Memory B cell (primary cell): Measurements from ENCODE around the gene AMPD3.

Source experiments
- ATAC-seq: fragments of 150-1000 bp; cut with Tn5 transposase; 2 replicates; pipeline ENCODE4 v1.10.0; 2021; ENCODE audit warnings: low read depth, mild to moderate bottlenecking, moderate library complexity
- DNase-seq, 2 donors: peaks; one replicate each; pipeline ENCODE4 v3.0.0; 2022; ENCODE audit warnings: low spot score in 2 of 2
- H3K27ac Mint-ChIP-seq: one replicate; pipeline ENCODE4 v1.8.0; 2022; ENCODE audit warnings: mild to moderate bottlenecking, moderate library complexity, mixed read lengths
- H3K27me3 Mint-ChIP-seq: one replicate; pipeline ENCODE4 v1.8.0; 2022; ENCODE audit warnings: mixed read lengths
- H3K36me3 Mint-ChIP-seq: one replicate; pipeline ENCODE4 v1.8.0; 2022; ENCODE audit warnings: mild to moderate bottlenecking, mixed read lengths
- H3K4me1 Mint-ChIP-seq: one replicate; pipeline ENCODE4 v1.8.0; 2022; ENCODE audit warnings: mixed read lengths
- H3K4me3 Mint-ChIP-seq: one replicate; pipeline ENCODE4 v1.8.0; 2022; ENCODE audit warnings: mild to moderate bottlenecking, moderate library complexity, mixed read lengths
- H3K9me3 Mint-ChIP-seq: one replicate; pipeline ENCODE4 v1.8.0; 2022; ENCODE audit warnings: mixed read lengths

AMPD3 gene

GRCh38 chr11:10483584-10483983 is 28.5 kb downstream of the AMPD3 start:
- no peak overlapping the region for H3K4me3 Mint-ChIP-seq
- no peaks in the 10 kb centered on the region for H3K9me3 Mint-ChIP-seq
- H3K27me3 Mint-ChIP-seq = no peaks in the 10 kb centered on the region
- peaks cover 51% of the 10 kb centered on the region for H3K36me3 Mint-ChIP-seq
- no peak overlapping the region for H3K27ac Mint-ChIP-seq
- ATAC-seq = no peak
- H3K4me1 Mint-ChIP-seq = peaks cover 19% of the 10 kb centered on the region
- DNase-seq = no peak

- ATAC-seq = no peak
- Mint-ChIP-seq H3K27ac (peak overlapping the region; percentile 99), H3K4me1 (peaks cover 26% of the 10 kb centered on the region), H3K4me3 (no peak overlapping the region), H3K27me3 (no peaks in the 10 kb centered on the region), H3K9me3 (no peaks in the 10 kb centered on the region), H3K36me3 (peaks cover 48% of the 10 kb centered on the region)
- no peak for DNase-seq
Measured at GRCh38 chr11:10484461-10485180, 29.6 kb downstream of the AMPD3 start.

- Mint-ChIP-seq H3K9me3 (no peaks in the 10 kb centered on the region), H3K4me3 (no peak overlapping the region), H3K36me3 (peaks cover 48% of the 10 kb centered on the region), H3K27ac (peak overlapping the region; percentile 99), H3K27me3 (no peaks in the 10 kb centered on the region), H3K4me1 (peaks cover 30% of the 10 kb centered on the region)
- no peak for DNase-seq
- ATAC-seq = no peak
Measured at GRCh38 chr11:10485646-10486045, 30.6 kb downstream of the AMPD3 start.

- Mint-ChIP-seq H3K36me3 (peaks cover 49% of the 10 kb centered on the region), H3K27ac (peak overlapping the region; percentile 99), H3K9me3 (no peaks in the 10 kb centered on the region), H3K4me1 (peaks cover 29% of the 10 kb centered on the region), H3K27me3 (no peaks in the 10 kb centered on the region), H3K4me3 (no peak overlapping the region)
- ATAC-seq = no peak
- no peak for DNase-seq
Measured at GRCh38 chr11:10486161-10486840, 31.2 kb downstream of the AMPD3 start.

GRCh38 chr11:10487002-10487647 is 32.1 kb downstream of the AMPD3 start:
- Mint-ChIP-seq H3K36me3 (peaks cover 52% of the 10 kb centered on the region), H3K27ac (peak overlapping the region; percentile 99), H3K27me3 (no peaks in the 10 kb centered on the region)

GRCh38 chr11:10488121-10488933 is 33.3 kb downstream of the AMPD3 start:
- Mint-ChIP-seq H3K27me3 (no peaks in the 10 kb centered on the region), H3K9me3 (no peaks in the 10 kb centered on the region), H3K27ac (peak overlapping the region; percentile 99), H3K36me3 (peaks cover 56% of the 10 kb centered on the region), H3K4me1 (peaks cover 29% of the 10 kb centered on the region), H3K4me3 (peak overlapping the region; percentile 43)
- DNase-seq (no peak), ATAC-seq (peak; percentile 32)

More at GRCh38 chr11:10487002-10487647, 32.1 kb downstream of the AMPD3 start:
- Mint-ChIP-seq H3K4me3 (no peak overlapping the region), H3K9me3 (no peaks in the 10 kb centered on the region), H3K4me1 (peaks cover 31% of the 10 kb centered on the region)
- no peak for ATAC-seq
- no peak for DNase-seq

GRCh38 chr11:10488934-10489691 is 34.0 kb downstream of the AMPD3 start:
- H3K27ac Mint-ChIP-seq = peak overlapping the region; percentile 99
- DNase-seq = peak; percentile 62 to 77
- no peak overlapping the region for H3K4me3 Mint-ChIP-seq
- ATAC-seq = peak; percentile 93
- H3K9me3 Mint-ChIP-seq = no peaks in the 10 kb centered on the region
- peaks cover 59% of the 10 kb centered on the region for H3K36me3 Mint-ChIP-seq
- H3K4me1 Mint-ChIP-seq = peaks cover 29% of the 10 kb centered on the region
- H3K27me3 Mint-ChIP-seq = no peaks in the 10 kb centered on the region

- H3K36me3 Mint-ChIP-seq = peaks cover 57% of the 10 kb centered on the region
- no peaks in the 10 kb centered on the region for H3K27me3 Mint-ChIP-seq
- no peak for DNase-seq
- no peaks in the 10 kb centered on the region for H3K9me3 Mint-ChIP-seq
- peak overlapping the region; percentile 99 for H3K27ac Mint-ChIP-seq
- ATAC-seq = no peak
- peaks cover 29% of the 10 kb centered on the region for H3K4me1 Mint-ChIP-seq
- no peak overlapping the region for H3K4me3 Mint-ChIP-seq
Measured at GRCh38 chr11:10490032-10490397, 35.0 kb downstream of the AMPD3 start.

GRCh38 chr11:10490398-10491241 is 35.6 kb downstream of the AMPD3 start:
- ATAC-seq (no peak), DNase-seq (no peak)
- H3K27me3 Mint-ChIP-seq = no peaks in the 10 kb centered on the region
- no peaks in the 10 kb centered on the region for H3K9me3 Mint-ChIP-seq
- H3K27ac Mint-ChIP-seq = peak overlapping the region; percentile 99
- H3K4me1 Mint-ChIP-seq = peaks cover 29% of the 10 kb centered on the region
- peaks cover 56% of the 10 kb centered on the region for H3K36me3 Mint-ChIP-seq
- no peak overlapping the region for H3K4me3 Mint-ChIP-seq

- Mint-ChIP-seq H3K36me3 (peaks cover 52% of the 10 kb centered on the region), H3K4me1 (peaks cover 29% of the 10 kb centered on the region), H3K27ac (peak overlapping the region; percentile 61), H3K4me3 (no peak overlapping the region), H3K9me3 (no peaks in the 10 kb centered on the region), H3K27me3 (no peaks in the 10 kb centered on the region)
- DNase-seq (no peak), ATAC-seq (no peak)
Measured at GRCh38 chr11:10492084-10492483, 37.0 kb downstream of the AMPD3 start.

GRCh38 chr11:10493041-10493663 is 38.1 kb downstream of the AMPD3 start:
- Mint-ChIP-seq H3K4me1 (peaks cover 23% of the 10 kb centered on the region), H3K9me3 (no peaks in the 10 kb centered on the region), H3K27ac (peak overlapping the region; percentile 61), H3K4me3 (no peak overlapping the region), H3K36me3 (peaks cover 51% of the 10 kb centered on the region), H3K27me3 (no peaks in the 10 kb centered on the region)
- DNase-seq (no peak), ATAC-seq (no peak)
